HCT116 (cell line): ENCODE results near the gene TK1. TPM values are rescaled to one million over a fixed set of nuclear protein-coding genes. Genes with fewer than 3 reads are reported as not detected.

Experiments used
- ATAC-seq: fragments of 200-7000 bp; cut with Tn5 transposase; 2 replicates; pipeline ENCODE4 v1.9.1; 2020; ENCODE audit warnings: mild to moderate bottlenecking, moderate library complexity
- BruUV-seq: library from RNA; stranded (reverse); fragments of 400-500 nt; replicated peaks from 2 replicates; lab custom pipeline; 2021; lab: Mats Ljungman, UMichigan
- CTCF ChIA-PET: fragments of 300-600 bp; sonication (Branson Sonifier 250); formaldehyde crosslinking; loops from one replicate; lab custom pipeline; 2021; ENCODE audit warnings: antibody characterized with exemption; lab: Charles Lee
- POLR2A ChIA-PET: fragments of 300-600, 350-600 bp; sonication (Branson Sonifier 250); formaldehyde crosslinking; loops from one replicate; lab custom pipeline; 2021; ENCODE audit warnings: antibody characterized with exemption; lab: Charles Lee
- RAD21 ChIA-PET, 2 experiments: fragments of 300-600 bp; sonication (Branson Sonifier 250); formaldehyde crosslinking; loops; one replicate each; lab custom pipeline; 2023; ENCODE audit warnings: low total read pairs in 2 of 2; ENCODE audit not compliant: uncharacterized antibody in 2 of 2, unreplicated experiment in 2 of 2, low non-redundant PET in 1 of 2; lab: Charles Lee
- DNase-seq: peaks from one replicate; pipeline ENCODE4 v3.0.0-alpha.2; 2010; ENCODE audit warnings: low read depth, low spot score
- H2AFZ ChIP-seq: fragments of 200-600 bp; shearing (Covaris generic), sonication (generic); 2 replicates; pipeline ENCODE4 v1.6.1; 2017; ENCODE audit warnings: low read depth, mixed run types, mixed read lengths, antibody characterized with exemption, low read length; ENCODE audit not compliant: poor library complexity, severe bottlenecking
- H3K27ac ChIP-seq: 2 replicates; pipeline ENCODE4 v1.5.1; 2012; ENCODE audit warnings: low read depth, low read length
- H3K27me3 ChIP-seq: fragments of 200-600 bp; sonication (generic); 2 replicates; pipeline ENCODE4 v1.6.1; 2016; ENCODE audit warnings: mixed run types, low read length, mixed read lengths; ENCODE audit not compliant: insufficient read depth
- H3K36me3 ChIP-seq, 2 experiments: fragments of 200-500 bp in 1 of 2; fragments of 200-600 bp in 1 of 2; sonication (Bioruptor generic) in 1 of 2; sonication (generic) in 1 of 2; 2 replicates each; pipeline versions ENCODE4 v1.5.1 to v1.6.1; 2014 to 2016; ENCODE audit warnings: low read length in 2 of 2, inconsistent platforms in 1 of 2, mixed read lengths in 1 of 2, mixed run types in 1 of 2; ENCODE audit not compliant: insufficient read depth in 2 of 2, control insufficient read depth in 1 of 2
- H3K4me1 ChIP-seq, 2 experiments: fragments of 200-600 bp in 1 of 2; sonication (generic) in 1 of 2; 2 replicates each; pipeline versions ENCODE4 v1.5.1 to v1.6.1; 2012 to 2017; ENCODE audit warnings: low read length in 2 of 2, inconsistent platforms in 1 of 2, mild to moderate bottlenecking in 1 of 2, mixed read lengths in 1 of 2, mixed run types in 1 of 2, moderate library complexity in 1 of 2; ENCODE audit not compliant: insufficient read depth in 2 of 2, control insufficient read depth in 1 of 2
- H3K4me2 ChIP-seq: fragments of 200-600 bp; sonication (generic); 2 replicates; pipeline ENCODE4 v1.6.1; 2017; ENCODE audit warnings: mixed run types, low read length, mixed read lengths
- H3K4me3 ChIP-seq, 2 experiments: fragments of 200-600 bp in 1 of 2; sonication (generic) in 1 of 2; replicated peaks in 1 of 2; 2 replicates each; pipeline ENCODE4 v1.5.1; 2011 to 2016; ENCODE audit warnings: low read length in 2 of 2, control low read depth in 1 of 2, low read depth in 1 of 2, mild to moderate bottlenecking in 1 of 2, mixed read lengths in 1 of 2, mixed run types in 1 of 2
- H3K79me2 ChIP-seq: fragments of 200-600 bp; sonication (generic); 2 replicates; pipeline ENCODE4 v1.6.1; 2017; ENCODE audit warnings: mild to moderate bottlenecking, mixed run types, low read length, moderate library complexity, mixed read lengths; ENCODE audit not compliant: insufficient read depth
- H3K9ac ChIP-seq: fragments of 200-600 bp; sonication (generic); 2 replicates; pipeline ENCODE4 v1.6.1; 2016; ENCODE audit warnings: low read length, mixed read lengths
- H3K9me2 ChIP-seq: fragments of 200-600 bp; sonication (generic), shearing (Covaris generic); 2 replicates; pipeline ENCODE4 v1.6.1; 2017; ENCODE audit warnings: mixed run types, mild to moderate bottlenecking, moderate library complexity; ENCODE audit not compliant: insufficient read depth
- H3K9me3 ChIP-seq, 2 experiments: fragments of 200-500 bp in 1 of 2; fragments of 200-600 bp in 1 of 2; sonication (Bioruptor generic) in 1 of 2; sonication (generic) in 1 of 2; 2 replicates each; pipeline ENCODE4 v1.6.1; 2014 to 2017; ENCODE audit warnings: low read length in 2 of 2, mixed read lengths in 2 of 2, inconsistent platforms in 1 of 2, low read depth in 1 of 2, mild to moderate bottlenecking in 1 of 2, mixed run types in 1 of 2, moderate library complexity in 1 of 2; ENCODE audit not compliant: control insufficient read depth in 1 of 2, insufficient read depth in 1 of 2
- H4K20me1 ChIP-seq: fragments of 200-600 bp; sonication (generic), shearing (Covaris generic); 2 replicates; pipeline ENCODE4 v1.6.1; 2017; ENCODE audit warnings: mixed run types, mild to moderate bottlenecking, moderate library complexity; ENCODE audit not compliant: insufficient read depth
- CBX3 ChIP-seq: IDR thresholded peaks from 2 replicates; pipeline ENCODE4 v1.6.1; 2012; ENCODE audit warnings: low read depth
- CTCF ChIP-seq, 3 experiments: fragments of 200-600 bp in 1 of 3; sonication (generic) in 1 of 3; IDR thresholded peaks in 2 of 3; conservative IDR thresholded peaks in 1 of 3; 2 replicates each; pipeline ENCODE4 v1.5.1; 2012 to 2017; ENCODE audit warnings: low read depth in 2 of 3, low read length in 2 of 3, antibody characterized with exemption in 1 of 3, borderline replicate concordance in 1 of 3, control low read depth in 1 of 3, mild to moderate bottlenecking in 1 of 3, mixed read lengths in 1 of 3, mixed run types in 1 of 3, moderate library complexity in 1 of 3; ENCODE audit not compliant: insufficient read depth in 1 of 3
- EZH2phosphoT487 ChIP-seq: fragments of 200-600 bp; IDR thresholded peaks from 2 replicates; pipeline ENCODE4 v1.6.1; 2018; ENCODE audit warnings: antibody characterized with exemption, borderline replicate concordance
- MAX ChIP-seq: IDR thresholded peaks from 2 replicates; pipeline ENCODE4 v1.6.1; 2012
- POLR2A ChIP-seq: IDR thresholded peaks from 2 replicates; pipeline ENCODE4 v1.7.0; 2011; ENCODE audit warnings: borderline replicate concordance; ENCODE audit not compliant: insufficient read depth, insufficient read length; ENCODE audit errors: extremely low read depth
- SP1 ChIP-seq: IDR thresholded peaks from 2 replicates; pipeline ENCODE4 v1.6.1; 2012; ENCODE audit warnings: low read depth
- TCF7L2 ChIP-seq: IDR thresholded peaks from 2 replicates; pipeline ENCODE4 v1.7.0; 2011; ENCODE audit warnings: borderline replicate concordance, inconsistent platforms; ENCODE audit not compliant: insufficient read depth, insufficient read length; ENCODE audit errors: extremely low read depth
- ZBTB33 ChIP-seq: IDR thresholded peaks from 2 replicates; pipeline ENCODE4 v1.6.1; 2011; ENCODE audit warnings: mild to moderate bottlenecking, low read length, moderate library complexity; ENCODE audit not compliant: insufficient replicate concordance; ENCODE audit errors: extremely low read depth
- ZFX ChIP-seq: fragments of 450-650 bp; IDR thresholded peaks from 2 replicates; pipeline ENCODE4 v1.6.1; 2017
- ZNF274 ChIP-seq: fragments of 200-500 bp; sonication (Bioruptor generic); IDR thresholded peaks from 2 replicates; pipeline ENCODE4 v1.6.1; 2014; ENCODE audit warnings: mild to moderate bottlenecking, low read depth, low read length, inconsistent platforms
- intact Hi-C: fragments of 100-400 bp; cut with micrococcal nuclease; formaldehyde crosslinking; loops from 2 replicates; pipeline ENCODE4 v1.10.0; 2022
- total RNA-seq: library from RNA; stranded (reverse); gene quantifications from one replicate; pipeline ENCODE4 v1.2.1, GENCODE V29; 2021; ENCODE audit not compliant: unreplicated experiment
- TF ChIP-seq, protein P1 (sequence below): IDR thresholded peaks from 2 replicates; pipeline ENCODE4 v1.6.1; 2012

Gene TK1
- total RNA-seq, 1 experiment from 2014 or later = 315 TPM

- TF ChIP-seq CTCF (IDR thresholded peaks at IDR 0.05 in 2 of 3, conservative IDR thresholded peaks at IDR 0.05 in 1 of 3; ENCODE audit: borderline replicate concordance in 1 of 3, insufficient read depth in 1 of 3, low read depth in 2 of 3, low read length in 2 of 3) (peak in 1 of 3 experiments; percentile 33; a peak in 2 of 6 replicates), EZH2phosphoT487 (no peak)
- TF ChIP-seq, all 23 proteins: peak for 2
These were observed 19.4 kb upstream of the TK1 start (continued) for GRCh38 chr17:78206298-78206697.

- intact Hi-C loops = no loop called here
- POLR2A ChIA-PET = interaction anchor here (1.5 to 1.6 kb wide), 2 partner anchors 18 to 19 kb away, joined by 4 to 6 read pairs; partner anchors contain the start of genes AFMID and TK1
- H3K9me2 ChIP-seq = no peaks in the 10 kb centered on the region
- H3K79me2 ChIP-seq = peaks cover 6% of the 10 kb centered on the region
- no peaks in the 10 kb centered on the region for H4K20me1 ChIP-seq
- no TSS peak for BruUV-seq
- RAD21 ChIA-PET = no interaction called here
- H2AFZ ChIP-seq = no peak overlapping the region
- H3K27ac ChIP-seq = no peak overlapping the region
- no peak overlapping the region for H3K4me3 ChIP-seq
- no peak overlapping the region for H3K9ac ChIP-seq
- H3K36me3 ChIP-seq = peaks cover 9 to 16% of the 10 kb centered on the region in 2 experiments; a peak in 3 of 4 replicates
- DNase-seq = no peak
- H3K4me2 ChIP-seq = no peak overlapping the region
- CTCF ChIA-PET = interaction anchor here (1.6 kb wide), 1 partner anchor 18 kb away, joined by 4 read pairs; the partner anchor contains the start of genes AFMID and TK1
- no peak for ATAC-seq
- no peaks in the 10 kb centered on the region for H3K4me1 ChIP-seq
- H3K27me3 ChIP-seq = no peaks in the 10 kb centered on the region
- H3K9me3 ChIP-seq = no peaks in the 10 kb centered on the region
- TF ChIP-seq CTCF (IDR thresholded peaks at IDR 0.05 in 2 of 3, conservative IDR thresholded peaks at IDR 0.05 in 1 of 3; ENCODE audit: borderline replicate concordance in 1 of 3, insufficient read depth in 1 of 3, low read depth in 2 of 3, low read length in 2 of 3) (no peak), ZFX (no peak), POLR2A (no peak), MAX (no peak), ZNF274 (no peak), CBX3 (no peak), SP1 (no peak), TCF7L2 (no peak), ZBTB33 (no peak)
- TF ChIP-seq, protein P1, sequence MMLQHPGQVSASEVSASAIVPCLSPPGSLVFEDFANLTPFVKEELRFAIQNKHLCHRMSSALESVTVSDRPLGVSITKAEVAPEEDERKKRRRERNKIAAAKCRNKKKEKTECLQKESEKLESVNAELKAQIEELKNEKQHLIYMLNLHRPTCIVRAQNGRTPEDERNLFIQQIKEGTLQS = no peak
These were observed 18.4 kb upstream of the TK1 start for GRCh38 chr17:78205124-78205775.
